T47D (cell line): Measurements from ENCODE around the gene COLQ.
"Not testable (repeated sequence)": the region's sequence is repeated elsewhere in the genome, so short reads cannot be mapped to it uniquely, and the experiment has no call there.

Experiments
- DNase-seq, 2 experiments: peaks; one replicate each; pipeline versions ENCODE4 v3.0.0 to v3.0.0-alpha.2; 2011 to 2012; ENCODE audit warnings: low read depth in 1 of 2, low spot score in 1 of 2
- JUND ChIP-seq: IDR thresholded peaks from 2 replicates; pipeline ENCODE4 v1.6.1; 2012; ENCODE audit warnings: low read depth
- in situ Hi-C: cut with HindIII; loops from 2 replicates; pipeline ENCODE4 v1.10.0; 2016; ENCODE audit warnings: low sequenced_read_pairs, low pct_unique_long_range_greater_than_20kb

Gene COLQ

GRCh38 chr3:15535732-15536131, 14.2 kb upstream of the COLQ start:
- in situ Hi-C loops, result no loop called here
- TF ChIP-seq JUND, result no peak

GRCh38 chr3:15532614-15533013, 11.1 kb upstream of the COLQ start:
- in situ Hi-C loops, result not testable (repeated sequence)

More at GRCh38 chr3:15535732-15536131, 14.2 kb upstream of the COLQ start:
- no peak for DNase-seq

GRCh38 chr3:15531346-15531745, 9.8 kb upstream of the COLQ start:
- TF ChIP-seq JUND, result no peak
- in situ Hi-C loops, result no loop called here
- DNase-seq, result no peak

More at GRCh38 chr3:15532614-15533013, 11.1 kb upstream of the COLQ start:
- not testable (repeated sequence) for DNase-seq

GRCh38 chr3:15528854-15529537, 7.5 kb upstream of the COLQ start:
- in situ Hi-C loops, result no loop called here
- DNase-seq, result no peak
- no peak for TF ChIP-seq JUND

GRCh38 chr3:15527031-15527459, 5.5 kb upstream of the COLQ start:
- no peak for TF ChIP-seq JUND
- in situ Hi-C loops, result no loop called here
- DNase-seq, result no peak

GRCh38 chr3:15525790-15526189, 4.3 kb upstream of the COLQ start:
- in situ Hi-C loops, result no loop called here
- DNase-seq, result no peak
- no peak for TF ChIP-seq JUND

GRCh38 chr3:15523660-15524417, 2.3 kb upstream of the COLQ start:
- no peak for DNase-seq
- in situ Hi-C loops, result no loop called here
- no peak for TF ChIP-seq JUND

GRCh38 chr3:15522016-15522415, 510 bp upstream of the COLQ start:
- DNase-seq, result no peak
- TF ChIP-seq JUND, result no peak
- in situ Hi-C loops, result no loop called here

GRCh38 chr3:15520804-15521572, 518 bp downstream of the COLQ start:
- no peak for TF ChIP-seq JUND
- no peak for DNase-seq
- in situ Hi-C loops, result no loop called here

GRCh38 chr3:15520185-15520584, 1.3 kb downstream of the COLQ start:
- no peak for TF ChIP-seq JUND
- DNase-seq, result no peak
- in situ Hi-C loops, result no loop called here

GRCh38 chr3:15519096-15519495, 2.4 kb downstream of the COLQ start:
- no peak for DNase-seq
- TF ChIP-seq JUND, result no peak
- in situ Hi-C loops, result no loop called here

GRCh38 chr3:15514663-15515340, 6.7 kb downstream of the COLQ start:
- DNase-seq, result no peak
- no peak for TF ChIP-seq JUND
- in situ Hi-C loops, result no loop called here
